Myocyte (in vitro differentiated cells): Measurements from ENCODE around the gene POTEC. TPM values are rescaled to one million over a fixed set of nuclear protein-coding genes. Genes with fewer than 3 reads are reported as not detected.

Experiments
- total RNA-seq: library from RNA; depleted of rRNA; stranded (reverse); fragments of >200 nt; gene quantifications from 2 replicates; pipeline ENCODE4 v1.2.3, GENCODE V29; 2014

POTEC gene
- total RNA-seq, 1 donor from 2014 or later = not detected

Other genes starting within 250 kb of the POTEC start
- 0.88 and 1.6 TPM in 2 replicates for gene ANKRD30B, start 204.6 kb upstream of the POTEC start, total RNA-seq